Measurements from ENCODE around the gene TPI1. TPM values are rescaled to one million over a fixed set of nuclear protein-coding genes. Genes with fewer than 3 reads are reported as not detected.

TPI1 gene
- total RNA-seq, 1 donor from 2014 or later: 499 TPM

- Histone ChIP-seq H3K36me3 (ENCODE audit: control insufficient read depth, insufficient read depth, low read length) (peaks cover 2% of the 10 kb centered on the region), H3K4me3 (ENCODE audit: low read depth, low read length) (no peak overlapping the region), H3K27me3 (ENCODE audit: control insufficient read depth, insufficient read depth, low read length) (no peaks in the 10 kb centered on the region)
- no peak for DNase-seq (ENCODE audit: low read depth)
- TF ChIP-seq CTCF (IDR thresholded peaks at IDR 0.05; ENCODE audit: insufficient read depth, low read length, poor library complexity, severe bottlenecking): no peak
Observed at GRCh38 chr12:6831450-6831995, 35.8 kb upstream of the TPI1 start.

- no peak for TF ChIP-seq CTCF (IDR thresholded peaks at IDR 0.05; ENCODE audit: insufficient read depth, low read length, poor library complexity, severe bottlenecking)
- H3K36me3 ChIP-seq (ENCODE audit: control insufficient read depth, insufficient read depth, low read length): peaks cover 2% of the 10 kb centered on the region
Observed at GRCh38 chr12:6832125-6832524, 35.2 kb upstream of the TPI1 start.

GRCh38 chr12:6833189-6833890, 34.0 kb upstream of the TPI1 start:
- TF ChIP-seq CTCF (IDR thresholded peaks at IDR 0.05; ENCODE audit: insufficient read depth, low read length, poor library complexity, severe bottlenecking): no peak
- Histone ChIP-seq H3K27me3 (ENCODE audit: control insufficient read depth, insufficient read depth, low read length) (no peaks in the 10 kb centered on the region), H3K4me3 (ENCODE audit: low read depth, low read length) (no peak overlapping the region), H3K36me3 (ENCODE audit: control insufficient read depth, insufficient read depth, low read length) (peaks cover 2% of the 10 kb centered on the region)
- no peak for DNase-seq (ENCODE audit: low read depth)

More at GRCh38 chr12:6832125-6832524, 35.2 kb upstream of the TPI1 start:
- no peaks in the 10 kb centered on the region for H3K27me3 ChIP-seq (ENCODE audit: control insufficient read depth, insufficient read depth, low read length)
- no peak overlapping the region for H3K4me3 ChIP-seq (ENCODE audit: low read depth, low read length)
- DNase-seq (ENCODE audit: low read depth): no peak

GRCh38 chr12:6834254-6834653, 33.1 kb upstream of the TPI1 start:
- Histone ChIP-seq H3K4me3 (ENCODE audit: low read depth, low read length) (no peak overlapping the region), H3K27me3 (ENCODE audit: control insufficient read depth, insufficient read depth, low read length) (no peaks in the 10 kb centered on the region), H3K36me3 (ENCODE audit: control insufficient read depth, insufficient read depth, low read length) (peaks cover 4% of the 10 kb centered on the region)
- no peak for TF ChIP-seq CTCF (IDR thresholded peaks at IDR 0.05; ENCODE audit: insufficient read depth, low read length, poor library complexity, severe bottlenecking)
- no peak for DNase-seq (ENCODE audit: low read depth)

- H3K36me3 ChIP-seq (ENCODE audit: control insufficient read depth, insufficient read depth, low read length): peaks cover 4% of the 10 kb centered on the region
- no peak for DNase-seq (ENCODE audit: low read depth)
- TF ChIP-seq CTCF (IDR thresholded peaks at IDR 0.05; ENCODE audit: insufficient read depth, low read length, poor library complexity, severe bottlenecking): no peak
- no peaks in the 10 kb centered on the region for H3K27me3 ChIP-seq (ENCODE audit: control insufficient read depth, insufficient read depth, low read length)
- H3K4me3 ChIP-seq (ENCODE audit: low read depth, low read length): no peak overlapping the region
Observed at GRCh38 chr12:6834873-6835272, 32.5 kb upstream of the TPI1 start.

- peaks cover 2% of the 10 kb centered on the region for H3K36me3 ChIP-seq (ENCODE audit: control insufficient read depth, insufficient read depth, low read length)
- no peak for DNase-seq (ENCODE audit: low read depth)
- TF ChIP-seq CTCF (IDR thresholded peaks at IDR 0.05; ENCODE audit: insufficient read depth, low read length, poor library complexity, severe bottlenecking): no peak
- H3K27me3 ChIP-seq (ENCODE audit: control insufficient read depth, insufficient read depth, low read length): no peaks in the 10 kb centered on the region
- no peak overlapping the region for H3K4me3 ChIP-seq (ENCODE audit: low read depth, low read length)
Observed at GRCh38 chr12:6836851-6837250, 30.5 kb upstream of the TPI1 start.

Measured in kidney epithelial cell (primary cell).